Measurements from ENCODE around the gene HMSD.

HMSD gene

GRCh38 chr18:63960891-63961290 lies 11.8 kb downstream of the HMSD start:
- no peak for DNase-seq

GRCh38 chr18:63961435-63961980 lies 12.4 kb downstream of the HMSD start:
- no peak for DNase-seq

GRCh38 chr18:63962137-63962536 lies 13.0 kb downstream of the HMSD start:
- peak; percentile 36 to 66 for DNase-seq

DNA sequence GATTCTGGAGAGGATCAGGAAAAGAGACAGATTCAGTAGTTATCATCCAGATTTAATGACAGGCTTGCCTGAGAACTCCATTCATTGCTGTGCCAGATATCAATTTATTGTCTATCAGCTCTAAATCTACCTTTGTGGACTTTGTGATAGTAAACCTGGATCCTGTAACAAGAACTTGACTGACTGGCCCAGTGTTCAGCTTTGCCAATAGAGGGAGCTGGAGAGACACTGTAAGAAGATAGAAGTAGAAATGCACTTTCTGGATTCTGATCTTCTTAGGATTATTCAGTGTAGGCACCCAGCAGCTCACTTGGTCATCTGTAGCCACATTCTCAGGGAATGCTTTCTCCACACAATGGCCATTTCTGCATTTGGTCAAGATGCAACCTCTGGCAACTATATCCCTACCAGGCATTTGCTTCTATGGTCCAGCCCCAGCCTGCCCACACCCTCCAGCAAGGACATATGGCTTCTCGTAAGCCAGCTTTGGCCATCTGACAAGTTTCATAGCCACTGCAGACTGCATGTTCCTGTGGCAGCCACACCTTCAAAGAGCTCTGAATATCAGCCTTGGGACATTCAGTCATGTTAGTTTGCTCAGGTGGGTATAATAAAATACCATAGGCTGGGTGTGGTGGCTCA lies 14.6 kb downstream of the HMSD start:
- DNase-seq = peak; percentile 84 to 86

DNA sequence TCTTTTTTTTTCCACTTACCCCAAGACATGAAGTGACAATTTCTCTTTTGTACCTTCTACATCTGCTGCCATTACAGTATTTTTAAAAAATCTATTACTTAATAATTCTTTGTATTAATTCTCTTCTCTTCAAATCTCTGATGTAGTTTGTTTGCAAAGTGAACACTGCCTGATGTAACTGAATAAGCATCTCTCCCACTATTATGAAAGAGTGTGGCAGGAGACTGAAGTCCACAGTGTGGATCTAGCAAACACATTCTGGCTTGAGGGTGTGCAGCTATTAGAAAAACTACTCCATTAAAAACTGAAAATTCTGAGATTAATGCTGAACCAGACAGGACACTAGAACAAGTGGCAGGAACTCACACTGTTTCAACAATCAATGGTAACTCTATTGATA lies 15.8 kb downstream of the HMSD start:
- no peak for DNase-seq

DNA sequence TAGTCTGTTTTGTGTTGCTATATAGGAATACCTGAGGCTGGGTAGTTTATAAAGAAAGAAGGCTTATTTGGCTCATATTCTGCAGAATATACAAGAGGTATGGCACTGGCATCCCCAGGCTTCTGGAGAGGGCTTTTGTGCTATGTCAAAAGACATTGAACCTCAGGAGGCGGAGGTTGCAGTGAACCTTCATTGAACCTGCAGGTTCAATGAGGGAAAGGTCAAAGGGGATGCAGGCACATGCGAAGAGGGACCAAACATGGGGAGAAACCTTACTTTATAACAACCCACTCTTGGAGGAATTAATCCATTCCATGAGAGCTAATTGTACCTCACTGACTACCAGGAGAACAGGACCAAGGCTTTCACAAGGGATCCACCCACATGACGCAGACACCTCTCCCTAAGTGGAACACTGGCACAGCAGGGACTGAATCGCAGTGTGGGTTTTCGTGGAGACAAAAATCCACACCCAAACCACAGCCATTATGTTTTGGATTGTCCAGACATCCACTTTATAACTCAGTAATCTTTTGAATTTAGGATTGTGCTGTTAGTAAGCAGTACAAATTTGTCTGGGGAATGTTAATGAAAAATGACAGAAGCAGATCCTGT lies 16.7 kb downstream of the HMSD start:
- no peak for DNase-seq

GRCh38 chr18:63969942-63970808 lies 21.1 kb downstream of the HMSD start, which contains the start of gene SERPINB8:
TSS of gene SERPINB8 (plus strand) at chr18:63970081. CDS start at chr18:63978309, 8,228 bp downstream.
- DNase-seq = peak; percentile 86 to 90

DNA sequence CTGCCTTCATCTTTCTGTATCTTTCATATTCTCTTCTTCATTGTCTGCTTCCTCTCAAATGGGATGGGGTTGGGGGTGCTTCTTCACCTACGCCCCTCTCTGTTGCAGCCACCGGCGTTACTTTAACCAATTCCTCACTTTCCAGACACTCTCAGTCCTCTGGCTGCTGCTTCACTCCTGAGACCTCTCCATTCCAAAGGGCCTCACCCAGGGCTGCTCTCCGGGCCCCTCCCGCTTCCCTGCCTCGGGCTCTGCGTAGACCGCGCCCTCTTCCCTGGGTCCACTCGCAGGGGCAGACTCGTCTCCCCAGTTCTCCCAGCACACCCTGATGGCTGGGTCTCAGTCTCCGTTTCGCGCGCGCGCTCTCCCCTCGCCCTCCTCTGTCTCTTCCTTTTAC lies 21.7 kb downstream of the HMSD start:
- DNase-seq = no peak

DNA sequence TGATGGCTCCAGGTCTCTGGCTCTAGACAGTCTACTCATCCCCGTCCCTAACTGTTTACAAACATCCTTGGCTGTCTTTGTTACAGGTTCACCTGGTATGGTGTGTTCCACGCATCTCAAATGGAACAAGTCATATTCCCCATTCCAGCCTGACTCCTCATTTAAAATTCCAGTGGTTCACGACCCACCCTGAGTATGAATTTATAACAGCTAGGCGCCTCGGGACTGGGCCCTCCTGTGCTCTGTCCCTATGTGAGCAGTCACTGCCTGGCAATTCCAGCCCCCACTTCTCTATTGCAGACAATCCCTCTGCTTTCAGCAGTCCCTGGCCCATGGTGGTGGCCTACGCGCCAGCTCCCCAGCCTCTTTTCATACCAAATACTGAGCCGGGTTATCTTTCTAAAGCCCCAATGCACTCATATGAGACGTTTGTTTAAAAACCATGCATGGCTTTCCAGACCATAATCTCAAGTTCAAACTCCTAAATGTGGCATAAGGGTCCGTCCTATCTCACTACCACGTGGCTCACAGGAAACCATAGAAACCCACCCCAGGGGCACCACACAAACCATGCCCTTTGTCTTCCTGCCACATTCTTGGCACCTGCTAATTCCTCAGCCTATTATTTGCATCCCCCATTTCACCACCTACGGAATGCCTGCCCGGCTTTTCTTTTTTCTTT lies 22.4 kb downstream of the HMSD start:
- no peak for DNase-seq

GRCh38 chr18:63972002-63972376 lies 22.9 kb downstream of the HMSD start:
- no peak for DNase-seq

GRCh38 chr18:63974991-63975390 lies 25.9 kb downstream of the HMSD start:
- peak; percentile 61 to 69 for DNase-seq

GRCh38 chr18:63975628-63976027 lies 26.5 kb downstream of the HMSD start:
- DNase-seq = peak; percentile 32 to 56

DNA sequence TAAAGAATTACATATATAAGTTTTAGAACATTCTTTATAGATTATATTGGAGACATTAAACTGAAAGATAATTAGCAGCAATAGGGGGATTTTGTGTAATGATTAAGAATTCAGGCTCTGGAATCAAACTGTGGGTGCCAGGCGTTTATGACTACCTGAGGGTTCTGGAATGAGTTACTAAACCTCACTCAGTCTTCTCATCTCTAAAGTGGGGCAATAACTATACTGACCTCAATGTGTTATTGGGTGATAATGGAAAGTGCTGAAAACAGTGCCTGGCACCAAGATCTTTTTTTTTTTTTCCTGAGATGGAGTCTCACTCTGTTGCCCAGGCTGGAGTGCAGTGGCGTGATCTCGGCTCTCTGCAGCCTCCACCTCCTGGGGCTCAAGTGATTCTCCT lies 27.9 kb downstream of the HMSD start:
- no peak for DNase-seq

DNA sequence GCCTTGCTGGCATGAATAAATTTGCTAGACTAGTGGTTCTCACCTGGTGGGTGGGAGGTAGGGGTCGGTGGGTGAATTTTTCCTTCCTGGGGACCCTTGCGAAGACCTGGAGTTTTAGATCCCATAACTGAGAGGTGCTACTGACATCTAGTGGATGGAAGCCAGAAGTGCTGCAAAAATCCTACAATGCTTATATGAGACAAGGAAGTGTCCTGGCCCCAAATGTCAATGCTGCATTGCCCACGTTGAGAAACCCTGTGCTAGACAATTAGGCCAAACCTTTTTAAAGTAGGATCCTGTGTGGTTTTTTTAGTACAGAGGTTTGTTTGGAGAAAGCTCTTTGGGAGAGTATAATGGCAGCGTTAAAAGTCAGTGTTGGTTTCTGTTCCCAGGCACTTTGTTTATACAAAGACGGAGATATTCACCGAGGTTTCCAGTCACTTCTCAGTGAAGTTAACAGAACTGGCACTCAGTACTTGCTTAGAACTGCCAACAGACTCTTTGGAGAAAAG lies 30.4 kb downstream of the HMSD start:
- DNase-seq = peak; percentile 70 to 75

- DNase-seq = no peak
Observed at GRCh38 chr18:63980027-63980426, 30.9 kb downstream of the HMSD start.

DNA sequence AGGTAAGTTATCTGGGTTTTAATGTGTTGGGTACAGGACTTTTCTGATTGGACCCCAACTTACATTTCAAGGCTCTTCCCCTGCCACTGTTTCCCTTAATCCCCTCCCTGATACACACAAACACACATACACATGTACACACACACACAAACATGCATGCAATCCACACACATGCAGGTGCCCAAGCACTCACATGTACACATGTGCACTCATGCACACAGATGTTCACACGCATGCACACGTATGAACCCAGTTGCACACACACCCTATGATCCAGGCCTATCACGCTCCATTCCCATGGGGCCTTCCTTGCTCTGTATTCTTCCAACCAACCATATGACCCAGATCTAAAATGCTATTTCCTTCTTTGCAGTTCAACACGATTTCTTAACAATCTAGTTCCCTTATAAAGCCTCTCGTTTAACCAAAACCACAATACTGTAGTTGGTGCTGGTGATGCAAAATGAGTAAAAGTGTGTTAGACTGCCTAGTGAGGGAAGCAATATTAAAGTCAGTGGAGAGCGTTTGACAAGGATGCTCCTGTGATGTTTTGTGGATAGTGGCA lies 31.9 kb downstream of the HMSD start:
- peak; percentile 88 to 94 for DNase-seq

GRCh38 chr18:63981719-63982118 lies 32.6 kb downstream of the HMSD start:
- DNase-seq = no peak

DNA sequence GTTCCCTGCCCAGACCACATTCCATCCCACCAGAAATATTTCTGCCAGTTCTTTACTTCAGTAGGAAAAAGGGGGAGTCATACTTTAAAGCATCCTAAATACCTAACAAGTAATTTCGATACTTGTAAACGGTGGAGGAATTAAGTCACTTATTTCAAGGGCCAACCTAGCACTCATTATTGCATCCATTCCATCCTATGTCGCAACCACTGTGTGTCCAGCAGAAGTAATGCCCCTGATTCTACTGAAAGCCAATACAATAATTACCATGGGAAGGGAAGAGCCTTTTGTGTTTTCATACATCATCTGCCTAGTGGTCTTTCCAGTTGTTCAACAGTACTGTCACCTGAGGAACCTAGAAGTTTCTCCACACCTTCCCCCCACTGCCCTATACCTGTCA lies 33.3 kb downstream of the HMSD start:
- peak in 1 of 2 experiments; percentile 28 for DNase-seq

DNA sequence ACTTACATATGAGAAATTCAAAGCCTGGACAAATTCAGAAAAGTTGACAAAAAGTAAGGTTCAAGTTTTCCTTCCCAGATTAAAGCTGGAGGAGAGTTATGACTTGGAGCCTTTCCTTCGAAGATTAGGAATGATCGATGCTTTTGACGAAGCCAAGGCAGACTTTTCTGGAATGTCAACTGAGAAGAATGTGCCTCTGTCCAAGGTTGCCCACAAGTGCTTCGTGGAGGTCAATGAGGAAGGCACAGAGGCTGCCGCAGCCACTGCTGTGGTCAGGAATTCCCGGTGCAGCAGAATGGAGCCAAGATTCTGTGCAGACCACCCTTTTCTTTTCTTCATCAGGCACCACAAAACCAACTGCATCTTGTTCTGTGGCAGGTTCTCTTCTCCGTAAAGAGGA lies 37.8 kb downstream of the HMSD start:
- DNase-seq = no peak

DNA sequence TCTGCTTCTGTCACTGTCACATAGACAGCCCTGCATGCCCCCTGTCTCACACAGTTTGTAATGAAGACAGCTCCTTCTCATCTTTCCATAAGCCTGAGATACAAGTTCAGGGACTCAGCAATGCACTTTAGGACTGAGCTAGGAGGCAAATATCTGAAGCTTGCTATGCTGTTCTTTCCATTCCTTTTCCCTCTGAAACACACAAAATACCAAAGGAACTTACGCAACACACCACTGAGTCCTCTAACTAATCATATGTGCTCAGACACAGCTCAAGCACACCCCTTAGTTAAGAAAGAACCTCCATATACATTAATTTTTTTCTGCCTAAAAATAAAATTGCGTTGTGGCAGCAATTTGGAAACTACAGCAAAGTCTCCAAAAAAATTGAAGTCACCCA lies 38.6 kb downstream of the HMSD start:
- peak; percentile 64 to 73 for DNase-seq

DNA sequence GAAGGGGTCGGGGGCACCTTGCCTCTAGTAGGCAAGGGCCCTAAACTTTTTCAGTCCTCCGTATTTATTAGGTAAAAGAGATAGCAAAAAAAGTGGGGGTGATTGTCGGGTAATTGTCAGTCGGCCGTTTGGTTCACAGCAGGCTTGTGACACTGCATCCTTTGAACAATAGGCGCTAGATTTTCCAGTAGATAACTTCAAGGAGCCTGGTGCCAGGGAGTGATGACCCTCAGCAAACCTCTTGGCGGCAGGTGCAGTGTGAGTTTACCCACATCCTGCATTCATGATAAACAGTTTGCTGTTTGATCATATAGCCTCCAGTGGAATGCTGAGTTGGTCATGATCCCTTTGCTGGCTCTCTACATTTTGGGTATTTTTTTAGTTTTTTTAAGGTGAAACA lies 43.6 kb downstream of the HMSD start:
- DNase-seq = no peak

GRCh38 chr18:63994783-63995399 lies 45.8 kb downstream of the HMSD start:
- DNase-seq = peak; percentile 39 to 61
